ENCODE measurements around the gene DOP1A. TPM values are rescaled to one million over a fixed set of nuclear protein-coding genes. Genes with fewer than 3 reads are reported as not detected.

DOP1A gene
- total RNA-seq, 4 donors from 2014 or later, result 20.2 to 33.4 (median 22.4) TPM

- TF ChIP-seq CTCF (IDR thresholded peaks at IDR 0.05), result no peak
- ATAC-seq (ENCODE audit: low FRiP score) (no peak), DNase-seq (ENCODE audit: low spot score) (no peak)
These were observed 131.2 kb downstream of the DOP1A start for GRCh38 chr6:83198486-83199172.

DNA sequence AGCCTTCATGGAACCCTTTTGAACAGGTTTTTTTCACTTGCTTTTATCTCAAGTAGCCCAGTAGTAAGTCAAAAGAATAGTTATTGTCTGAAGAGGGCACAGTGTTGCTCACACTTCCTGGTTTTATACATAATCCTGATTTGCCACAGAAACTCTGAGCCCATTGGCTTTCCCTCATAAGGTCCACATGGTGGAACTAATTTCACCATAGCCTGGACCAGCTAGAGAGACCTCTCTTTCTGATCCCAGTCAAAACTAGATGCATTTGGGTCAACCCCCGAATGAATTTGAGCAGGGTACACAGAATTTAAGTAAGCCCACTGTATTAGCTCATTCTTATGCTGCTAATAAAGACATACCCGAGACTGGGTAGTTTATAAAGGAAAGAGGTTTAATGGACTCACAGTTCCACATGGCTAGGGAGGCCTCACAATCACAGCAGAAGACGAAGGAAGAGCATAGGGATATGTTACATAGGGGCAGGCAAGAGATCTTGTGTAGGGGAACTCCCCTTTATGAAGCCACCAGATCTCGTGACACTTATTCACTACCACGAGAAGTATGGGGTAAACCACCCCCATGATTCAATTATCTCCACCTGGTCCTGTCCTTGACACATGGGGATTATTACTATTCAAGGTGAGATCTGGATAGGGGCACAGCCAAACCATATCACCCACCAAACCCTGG is 131.8 kb downstream of the DOP1A start:
- no peak for DNase-seq (ENCODE audit: low spot score)
- no peak for TF ChIP-seq CTCF (IDR thresholded peaks at IDR 0.05)
- ATAC-seq (ENCODE audit: low FRiP score), result no peak

GRCh38 chr6:83199863-83200225 is 132.4 kb downstream of the DOP1A start:
- no peak for ATAC-seq (ENCODE audit: low FRiP score)
- no peak for DNase-seq (ENCODE audit: low spot score)
- TF ChIP-seq CTCF (IDR thresholded peaks at IDR 0.05), result no peak

DNA sequence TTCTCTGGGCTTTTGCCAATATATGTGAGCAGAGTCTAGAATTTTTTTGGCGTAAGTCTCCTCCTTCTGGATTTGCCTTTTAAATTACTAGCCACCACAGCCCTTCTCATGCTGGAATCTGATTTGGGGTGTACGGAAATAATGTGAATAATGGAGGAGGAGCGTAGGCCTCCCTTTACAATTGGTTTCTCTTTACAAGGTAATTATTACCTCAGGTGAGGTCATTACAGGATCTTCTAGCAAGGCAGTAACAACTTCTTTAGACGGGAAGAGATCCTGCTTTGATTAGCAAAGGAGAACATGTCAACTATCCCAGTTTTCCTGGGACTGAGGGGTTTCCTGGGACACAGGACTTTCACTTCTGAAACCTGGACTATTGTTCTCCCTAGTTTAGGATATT is 134.6 kb downstream of the DOP1A start:
- no peak for TF ChIP-seq CTCF (IDR thresholded peaks at IDR 0.05)
- DNase-seq (ENCODE audit: low spot score) (no peak), ATAC-seq (ENCODE audit: low FRiP score) (no peak)

GRCh38 chr6:83215131-83216047 is 147.9 kb downstream of the DOP1A start:
- peak; percentile 93 for ATAC-seq (ENCODE audit: low FRiP score)
- peak in 1 of 3 donors; percentile 19 for TF ChIP-seq CTCF (IDR thresholded peaks at IDR 0.05)
- DNase-seq (ENCODE audit: low spot score), result no peak

DNA sequence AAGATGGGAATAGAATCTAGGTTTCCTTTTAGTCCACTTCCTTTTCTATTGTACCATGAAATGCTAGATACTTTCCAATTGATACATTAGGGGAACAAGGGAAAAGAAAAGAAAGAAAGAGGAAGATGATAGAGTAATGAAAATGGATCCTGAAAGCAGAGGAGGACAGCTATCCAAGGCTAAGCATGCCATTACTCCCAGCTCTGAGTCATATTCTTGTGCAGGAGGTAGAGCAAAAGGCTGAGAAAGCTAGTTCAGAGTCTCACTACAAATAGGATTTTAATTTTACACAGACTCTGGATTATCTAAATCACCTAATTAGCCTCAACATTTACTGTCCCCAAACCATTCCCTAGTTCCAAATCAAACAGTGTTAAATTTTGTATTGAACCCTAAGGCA is 149.3 kb downstream of the DOP1A start:
- ATAC-seq (ENCODE audit: low FRiP score) (no peak), DNase-seq (ENCODE audit: low spot score) (no peak)
- TF ChIP-seq CTCF (IDR thresholded peaks at IDR 0.05), result no peak

Other genes with a start within 250 kb of the DOP1A start
- 10 to 100 TPM in 1 of 4 donors, 1 to 10 TPM in 3; 6.1 to 17.5 (median 7.5) TPM for gene UBE3D, start 1.8 kb upstream of the DOP1A start, total RNA-seq
- gene PGM3, start 125.6 kb downstream of the DOP1A start, total RNA-seq, result 10 to 100 TPM; 22.5 to 81.3 (median 53.7) TPM
- gene RWDD2A, start 125.7 kb downstream of the DOP1A start, total RNA-seq, result 1 to 10 TPM; 1.8 to 4.8 (median 3.4) TPM